Stimulated activated CD8-positive, alpha-beta memory T cell treated with anti-CD3 and anti-CD28 coated beads, Interleukin-12 subunit alpha, Interleukin-12 subunit beta, amount 100 ng/mL, for 4 hours (primary cell): ENCODE measurements around the gene MAP3K7CL.

Experiments used
- DNase-seq: peaks from one replicate; pipeline ENCODE4 v3.0.0-alpha.2; 2020; ENCODE audit warnings: low read depth

The MAP3K7CL gene

GRCh38 chr21:29195981-29196669, 65.7 kb downstream of the MAP3K7CL start:
- DNase-seq: peak; percentile 35

- no peak for DNase-seq
These were observed 66.3 kb downstream of the MAP3K7CL start for GRCh38 chr21:29196670-29197191.

GRCh38 chr21:29201186-29201585, 70.7 kb downstream of the MAP3K7CL start:
- DNase-seq: no peak

- DNase-seq: no peak
These were observed 74.6 kb downstream of the MAP3K7CL start for GRCh38 chr21:29205009-29205408.

- DNase-seq: no peak
These were observed 75.5 kb downstream of the MAP3K7CL start for GRCh38 chr21:29205988-29206387.

GRCh38 chr21:29206445-29206844, 76.0 kb downstream of the MAP3K7CL start:
- DNase-seq: no peak

- no peak for DNase-seq
These were observed 76.8 kb downstream of the MAP3K7CL start for GRCh38 chr21:29207201-29207600.

GRCh38 chr21:29208044-29208681, 77.7 kb downstream of the MAP3K7CL start:
- no peak for DNase-seq

GRCh38 chr21:29208682-29209059, 78.2 kb downstream of the MAP3K7CL start:
- no peak for DNase-seq

GRCh38 chr21:29209696-29210095, 79.3 kb downstream of the MAP3K7CL start:
- DNase-seq: no peak

- DNase-seq: no peak
These were observed 80.8 kb downstream of the MAP3K7CL start for GRCh38 chr21:29211205-29211604.

GRCh38 chr21:29212446-29212845, 82.0 kb downstream of the MAP3K7CL start:
- no peak for DNase-seq

GRCh38 chr21:29213513-29214385, 83.3 kb downstream of the MAP3K7CL start:
- DNase-seq: no peak

- no peak for DNase-seq
These were observed 85.3 kb downstream of the MAP3K7CL start for GRCh38 chr21:29215709-29216108.

- DNase-seq: no peak
These were observed 87.4 kb downstream of the MAP3K7CL start for GRCh38 chr21:29217818-29218291.

GRCh38 chr21:29218749-29219148, 88.3 kb downstream of the MAP3K7CL start:
- DNase-seq: no peak

GRCh38 chr21:29219165-29219770, 88.8 kb downstream of the MAP3K7CL start:
- DNase-seq: no peak

- no peak for DNase-seq
These were observed 90.9 kb downstream of the MAP3K7CL start for GRCh38 chr21:29221253-29221744.

GRCh38 chr21:29224006-29224405, 93.6 kb downstream of the MAP3K7CL start:
- no peak for DNase-seq
